Calu3 (cell line): Measurements from ENCODE around the gene CAMK1G. TPM values are rescaled to one million over a fixed set of nuclear protein-coding genes. Genes with fewer than 3 reads are reported as not detected.

Experiments
- BruUV-seq: library from RNA; stranded (reverse); fragments of 400-500 nt; replicated peaks from 2 replicates; lab custom pipeline; 2021; lab: Mats Ljungman, UMichigan
- CTCF ChIA-PET: fragments of 300-600 bp; sonication (Branson Sonifier 250); formaldehyde crosslinking; loops from one replicate; lab custom pipeline; 2022; ENCODE audit warnings: antibody characterized with exemption; lab: Charles Lee
- DNase-seq: peaks from one replicate; pipeline ENCODE4 v3.0.0; 2022
- H3K27ac Mint-ChIP-seq: one replicate; pipeline ENCODE4 v1.8.0; 2022; ENCODE audit warnings: mixed read lengths; ENCODE audit not compliant: unreplicated experiment
- H3K27me3 Mint-ChIP-seq: one replicate; pipeline ENCODE4 v1.8.0; 2022; ENCODE audit warnings: mixed read lengths; ENCODE audit not compliant: unreplicated experiment
- H3K36me3 Mint-ChIP-seq: one replicate; pipeline ENCODE4 v1.8.0; 2022; ENCODE audit warnings: mild to moderate bottlenecking, moderate library complexity, mixed read lengths; ENCODE audit not compliant: insufficient read depth, unreplicated experiment
- H3K4me1 Mint-ChIP-seq: one replicate; pipeline ENCODE4 v1.8.0; 2022; ENCODE audit warnings: mild to moderate bottlenecking, low read depth, mixed read lengths; ENCODE audit not compliant: unreplicated experiment
- H3K4me3 Mint-ChIP-seq: one replicate; pipeline ENCODE4 v1.8.0; 2022; ENCODE audit warnings: mild to moderate bottlenecking, low read depth, moderate library complexity, mixed read lengths; ENCODE audit not compliant: unreplicated experiment
- H3K9me3 Mint-ChIP-seq: one replicate; pipeline ENCODE4 v1.8.0; 2022; ENCODE audit warnings: low read depth, mixed read lengths; ENCODE audit not compliant: unreplicated experiment
- CTCF ChIP-seq: fragments of 200-600 bp; IDR thresholded peaks from one replicate; pipeline ENCODE4 v1.8.0; 2022; ENCODE audit warnings: antibody characterized with exemption; ENCODE audit not compliant: unreplicated experiment
- intact Hi-C: fragments of 100-400 bp; cut with micrococcal nuclease; formaldehyde crosslinking; loops from one replicate; pipeline ENCODE4 v1.10.0; 2022; ENCODE audit not compliant: unreplicated experiment
- total RNA-seq: library from RNA; stranded (reverse); gene quantifications from 2 replicates; pipeline ENCODE4 v1.2.3, GENCODE V29; 2022

The CAMK1G gene
- total RNA-seq, 1 experiment from 2014 or later = not detected

- H3K9me3 Mint-ChIP-seq = no peaks in the 10 kb centered on the region
- peaks cover 40% of the 10 kb centered on the region for H3K36me3 Mint-ChIP-seq
- CTCF ChIA-PET = interaction anchor here (0.6 to 1.0 kb wide), 5 partner anchors 9 to 580 kb away, joined by 3 to 4 read pairs (median 4); no protein-coding TSS in a partner anchor
- H3K27me3 Mint-ChIP-seq = no peaks in the 10 kb centered on the region
- peak overlapping the region; percentile 97 for H3K27ac Mint-ChIP-seq
- no TSS peak for BruUV-seq
- intact Hi-C loops = loop anchor here (2.0 to 10.0 kb wide), 3 partner anchors 17 to 1729 kb away; partner anchors contain the start of gene UTP25
- no peak for TF ChIP-seq CTCF
- H3K4me3 Mint-ChIP-seq = no peak overlapping the region
- peaks cover 57% of the 10 kb centered on the region for H3K4me1 Mint-ChIP-seq
- DNase-seq = peak; percentile 80
Observed at GRCh38 chr1:209655411-209656231, 72.1 kb downstream of the CAMK1G start.

GRCh38 chr1:209657140-209657879 is 73.8 kb downstream of the CAMK1G start:
- Mint-ChIP-seq H3K4me1 (peaks cover 42% of the 10 kb centered on the region), H3K9me3 (no peaks in the 10 kb centered on the region), H3K4me3 (no peak overlapping the region), H3K36me3 (peaks cover 23% of the 10 kb centered on the region), H3K27ac (peak overlapping the region; percentile 4), H3K27me3 (no peaks in the 10 kb centered on the region)
- CTCF ChIA-PET = no interaction called here
- TF ChIP-seq CTCF = no peak
- no TSS peak for BruUV-seq
- intact Hi-C loops = loop anchor here (10.0 kb wide), 2 partner anchors 167 to 1727 kb away; partner anchors contain the start of gene UTP25
- DNase-seq = no peak

GRCh38 chr1:209657918-209658317 is 74.4 kb downstream of the CAMK1G start:
- peak overlapping the region; percentile 4 for H3K27ac Mint-ChIP-seq
- H3K36me3 Mint-ChIP-seq = peaks cover 17% of the 10 kb centered on the region

More at GRCh38 chr1:209657918-209658317, 74.4 kb downstream of the CAMK1G start:
- peaks cover 41% of the 10 kb centered on the region for H3K4me1 Mint-ChIP-seq
- H3K27me3 Mint-ChIP-seq = no peaks in the 10 kb centered on the region
- no peaks in the 10 kb centered on the region for H3K9me3 Mint-ChIP-seq
- no peak for TF ChIP-seq CTCF
- no TSS peak for BruUV-seq
- H3K4me3 Mint-ChIP-seq = no peak overlapping the region
- DNase-seq = no peak
- intact Hi-C loops = loop anchor here (10.0 kb wide), 2 partner anchors 167 to 1727 kb away; partner anchors contain the start of gene UTP25
- CTCF ChIA-PET = no interaction called here
